GM21737 (cell line): ENCODE measurements around the gene TMX2.

Experiments
- ATAC-seq: cut with Tn5 transposase; IDR thresholded peaks from one replicate; pipeline ENCODE4 v1.9.1; 2021; ENCODE audit warnings: mild to moderate bottlenecking, moderate library complexity; ENCODE audit not compliant: unreplicated experiment

The TMX2 gene

GRCh38 chr11:57764566-57764965 is 52.2 kb downstream of the TMX2 start:
- ATAC-seq = no peak

GRCh38 chr11:57764972-57765371 is 52.6 kb downstream of the TMX2 start:
- no peak for ATAC-seq

- no peak for ATAC-seq
Measured at GRCh38 chr11:57770793-57771192, 58.4 kb downstream of the TMX2 start.

GRCh38 chr11:57771365-57771764 is 59.0 kb downstream of the TMX2 start:
- no peak for ATAC-seq

GRCh38 chr11:57772562-57772961 is 60.2 kb downstream of the TMX2 start:
- no peak for ATAC-seq

- ATAC-seq = no peak
Measured at GRCh38 chr11:57773026-57773598, 60.7 kb downstream of the TMX2 start.

GRCh38 chr11:57775491-57775890 is 63.1 kb downstream of the TMX2 start:
- no peak for ATAC-seq

GRCh38 chr11:57776031-57776521 is 63.7 kb downstream of the TMX2 start:
- ATAC-seq = no peak

- no peak for ATAC-seq
Measured at GRCh38 chr11:57776577-57777210, 64.3 kb downstream of the TMX2 start.

GRCh38 chr11:57777969-57778317 is 65.5 kb downstream of the TMX2 start:
- no peak for ATAC-seq

GRCh38 chr11:57778318-57779037 is 66.1 kb downstream of the TMX2 start:
- no peak for ATAC-seq

GRCh38 chr11:57779276-57779675 is 66.9 kb downstream of the TMX2 start:
- ATAC-seq = no peak

GRCh38 chr11:57781529-57781943 is 69.1 kb downstream of the TMX2 start:
- no peak for ATAC-seq

- ATAC-seq = no peak
Measured at GRCh38 chr11:57785072-57785471, 72.7 kb downstream of the TMX2 start.

- no peak for ATAC-seq
Measured at GRCh38 chr11:57786436-57786835, 74.0 kb downstream of the TMX2 start.

GRCh38 chr11:57787006-57787604 is 74.7 kb downstream of the TMX2 start:
- no peak for ATAC-seq

GRCh38 chr11:57787920-57788702 is 75.7 kb downstream of the TMX2 start:
- ATAC-seq = no peak

- ATAC-seq = no peak
Measured at GRCh38 chr11:57788703-57789088, 76.3 kb downstream of the TMX2 start.
